A673 (cell line): Measurements from ENCODE around the gene LIX1L.

Experiments
- CTCF ChIP-seq: fragments of 300-800, 200-600 bp; sonication (generic); conservative IDR thresholded peaks from 2 replicates; pipeline ENCODE4 v1.5.1; 2017; ENCODE audit warnings: low read depth, mild to moderate bottlenecking, antibody characterized with exemption, low read length, moderate library complexity, mixed read lengths
- EZH2 ChIP-seq: fragments of 200-600 bp; sonication (generic); IDR thresholded peaks from 2 replicates; pipeline ENCODE4 v1.6.1; 2017; ENCODE audit warnings: borderline replicate concordance, low read depth, mild to moderate bottlenecking, mixed read lengths, antibody characterized with exemption, low read length; ENCODE audit not compliant: poor library complexity, severe bottlenecking

- no peak for TF ChIP-seq EZH2
- no peak for TF ChIP-seq CTCF
These were observed 70.2 kb downstream of the LIX1L start for GRCh38 chr1:145887631-145888030.
